H1 (cell line): Measurements from ENCODE around the gene CCDC120. TPM values are rescaled to one million over a fixed set of nuclear protein-coding genes. Genes with fewer than 3 reads are reported as not detected.

Experiments
- polyA plus RNA-seq, 7 experiments: library from polyadenylated mRNA; depleted of rRNA in 3 of 7; stranded (reverse) in 5 of 7; unstranded in 2 of 7; fragments of >200 nt in 5 of 7; fragments of 200-250 nt in 2 of 7; gene quantifications; 1 replicate in 5 of 7; 2 replicates in 1 of 7; 4 replicates in 1 of 7; pipeline versions ENCODE4 v1.2.1 to v1.2.3, GENCODE V29; 2011 to 2013; ENCODE audit warnings: missing spikeins in 2 of 7, mixed read lengths in 2 of 7
- small RNA-seq: library from polyadenylated mRNA; stranded (forward); fragments of <200 nt; extraction: miRNeasy Mini kit (QIAGEN cat#:217004); gene quantifications from one replicate; pipeline ENCODE3, GENCODE V24; 2013; ENCODE audit not compliant: insufficient read depth
- total RNA-seq: library from RNA; stranded (reverse); fragmentation: NEBNext Ultra II Directional; extraction: Animal tissue kit (Norgen Biotek cat#: 25700); gene quantifications from 2 replicates; pipeline ENCODE4 v1.2.1, GENCODE V29; 2021

The CCDC120 gene
- total and polyA plus RNA-seq, 2 of the 8 experiments (the other 6 are each of a cell fraction or from before 2014, with no cell fraction given), result 4.9 to 11.9 TPM

Small RNAs within 50 kb of the gene (small RNA-seq; reads per million reads assigned to genes)
- gene RNU4-52P, result not detected

Other genes with a start within 250 kb of the CCDC120 start
- not detected in 2 replicates for gene ERAS, start 232.5 kb upstream of the CCDC120 start, total RNA-seq
- 0.70 and 0.99 TPM in 2 replicates for gene ERAS, start 232.5 kb upstream of the CCDC120 start, polyA plus RNA-seq (2011; rRNA removed)
- 4.5 TPM in 2 replicates for gene PCSK1N, start 223.4 kb upstream of the CCDC120 start, total RNA-seq
- 3.6 and 7.0 TPM in 2 replicates for gene PCSK1N, start 223.4 kb upstream of the CCDC120 start, polyA plus RNA-seq (2011; rRNA removed)
- gene TIMM17B, start 161.2 kb upstream of the CCDC120 start, total RNA-seq, result 77.8 and 82.4 TPM in 2 replicates
- 246 and 284 TPM in 2 replicates for gene TIMM17B, start 161.2 kb upstream of the CCDC120 start, polyA plus RNA-seq (2011; rRNA removed)
- 95.9 and 101 TPM in 2 replicates for gene PQBP1, start 161.1 kb upstream of the CCDC120 start, total RNA-seq
- 91.7 and 124 TPM in 2 replicates for gene PQBP1, start 161.1 kb upstream of the CCDC120 start, polyA plus RNA-seq (2011; rRNA removed)
- gene SLC35A2, start 147.4 kb upstream of the CCDC120 start, total RNA-seq, result 20.4 and 21.4 TPM in 2 replicates
- gene SLC35A2, start 147.4 kb upstream of the CCDC120 start, polyA plus RNA-seq (2011; rRNA removed), result 48.3 and 52.1 TPM in 2 replicates
- gene PIM2, start 140.0 kb upstream of the CCDC120 start, total RNA-seq, result 180 and 190 TPM in 2 replicates
- 203 and 257 TPM in 2 replicates for gene PIM2, start 140.0 kb upstream of the CCDC120 start, polyA plus RNA-seq (2011; rRNA removed)
- 50.0 and 53.5 TPM in 2 replicates for gene OTUD5, start 101.4 kb upstream of the CCDC120 start, total RNA-seq
- 46.3 and 60.4 TPM in 2 replicates for gene OTUD5, start 101.4 kb upstream of the CCDC120 start, polyA plus RNA-seq (2011; rRNA removed)
- gene KCND1, start 87.2 kb upstream of the CCDC120 start, total RNA-seq, result 4.8 and 6.8 TPM in 2 replicates
- gene KCND1, start 87.2 kb upstream of the CCDC120 start, polyA plus RNA-seq (2011; rRNA removed), result 3.1 and 4.5 TPM in 2 replicates
- 44.5 and 55.9 TPM in 2 replicates for gene GRIPAP1, start 56.7 kb upstream of the CCDC120 start, total RNA-seq
- 21.6 and 26.6 TPM in 2 replicates for gene GRIPAP1, start 56.7 kb upstream of the CCDC120 start, polyA plus RNA-seq (2011; rRNA removed)
- gene TFE3, start 15.6 kb upstream of the CCDC120 start, total RNA-seq, result 52.9 and 55.2 TPM in 2 replicates
- 33.7 and 81.1 TPM in 2 replicates for gene TFE3, start 15.6 kb upstream of the CCDC120 start, polyA plus RNA-seq (2011; rRNA removed)
- gene PRAF2, start 15.0 kb downstream of the CCDC120 start, total RNA-seq, result 11.3 and 12.1 TPM in 2 replicates
- 15.4 and 18.9 TPM in 2 replicates for gene PRAF2, start 15.0 kb downstream of the CCDC120 start, polyA plus RNA-seq (2011; rRNA removed)
- 26.0 and 27.9 TPM in 2 replicates for gene WDR45, start 20.9 kb downstream of the CCDC120 start, total RNA-seq
- 49.7 and 50.6 TPM in 2 replicates for gene WDR45, start 20.9 kb downstream of the CCDC120 start, polyA plus RNA-seq (2011; rRNA removed)
- gene GPKOW, start 64.7 kb downstream of the CCDC120 start, total RNA-seq, result 16.8 and 17.9 TPM in 2 replicates
- 11.9 and 14.0 TPM in 2 replicates for gene GPKOW, start 64.7 kb downstream of the CCDC120 start, polyA plus RNA-seq (2011; rRNA removed)
- gene MAGIX, start 103.8 kb downstream of the CCDC120 start, total RNA-seq, result 0.37 and 0.46 TPM in 2 replicates
- 1.1 and 1.9 TPM in 2 replicates for gene MAGIX, start 103.8 kb downstream of the CCDC120 start, polyA plus RNA-seq (2011; rRNA removed)
- 9.0 and 10.3 TPM in 2 replicates for gene PLP2, start 112.9 kb downstream of the CCDC120 start, total RNA-seq
- gene PLP2, start 112.9 kb downstream of the CCDC120 start, polyA plus RNA-seq (2011; rRNA removed), result 23.4 and 25.6 TPM in 2 replicates
- gene PRICKLE3, start 127.4 kb downstream of the CCDC120 start, total RNA-seq, result 8.4 and 10.6 TPM in 2 replicates
- 9.1 and 15.1 TPM in 2 replicates for gene PRICKLE3, start 127.4 kb downstream of the CCDC120 start, polyA plus RNA-seq (2011; rRNA removed)
- gene SYP, start 141.2 kb downstream of the CCDC120 start, total RNA-seq, result 10.2 and 10.8 TPM in 2 replicates
- 4.3 and 7.2 TPM in 2 replicates for gene SYP, start 141.2 kb downstream of the CCDC120 start, polyA plus RNA-seq (2011; rRNA removed)
- gene CACNA1F, start 174.3 kb downstream of the CCDC120 start, total RNA-seq, result 0.77 and 0.84 TPM in 2 replicates
- 0.59 and 1.7 TPM in 2 replicates for gene CACNA1F, start 174.3 kb downstream of the CCDC120 start, polyA plus RNA-seq (2011; rRNA removed)
- gene CCDC22, start 176.5 kb downstream of the CCDC120 start, total RNA-seq, result 7.3 and 8.0 TPM in 2 replicates
- gene CCDC22, start 176.5 kb downstream of the CCDC120 start, polyA plus RNA-seq (2011; rRNA removed), result 13.9 and 19.0 TPM in 2 replicates
- 0.23 and 0.37 TPM in 2 replicates for gene FOXP3, start 205.7 kb downstream of the CCDC120 start, total RNA-seq
- gene FOXP3, start 205.7 kb downstream of the CCDC120 start, polyA plus RNA-seq (2011; rRNA removed), result 0.54 and 0.67 TPM in 2 replicates
- 6.1 and 6.8 TPM in 2 replicates for gene PPP1R3F, start 210.8 kb downstream of the CCDC120 start, total RNA-seq
- 5.1 and 6.2 TPM in 2 replicates for gene PPP1R3F, start 210.8 kb downstream of the CCDC120 start, polyA plus RNA-seq (2011; rRNA removed)
- gene GAGE10, start 244.6 kb downstream of the CCDC120 start, total RNA-seq, result not detected in 2 replicates
- gene GAGE10, start 244.6 kb downstream of the CCDC120 start, polyA plus RNA-seq (2011; rRNA removed), result not detected in 2 replicates